ENCODE measurements around the gene GOLGA3.
"Not testable (repeated sequence)": the region's sequence is repeated elsewhere in the genome, so short reads cannot be mapped to it uniquely, and the experiment has no call there.

GOLGA3 gene

DNA sequence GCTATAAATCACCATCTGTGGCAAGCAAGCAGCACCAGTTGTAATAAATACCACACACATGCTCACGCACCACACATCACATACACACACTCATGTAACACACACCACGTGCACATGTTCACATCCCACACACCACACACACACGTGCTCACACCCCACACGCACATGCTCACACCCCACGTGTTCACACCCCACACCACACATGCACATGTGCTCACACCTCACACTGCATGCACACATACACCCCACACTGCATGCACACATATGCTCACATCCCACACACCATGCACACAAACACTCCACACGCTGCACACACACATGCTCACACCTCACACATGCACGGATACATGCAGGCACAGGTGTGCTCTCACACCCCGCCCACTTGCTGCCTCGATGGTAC, 44.1 kb downstream of the GOLGA3 start:
- TF ChIP-seq, protein P1, sequence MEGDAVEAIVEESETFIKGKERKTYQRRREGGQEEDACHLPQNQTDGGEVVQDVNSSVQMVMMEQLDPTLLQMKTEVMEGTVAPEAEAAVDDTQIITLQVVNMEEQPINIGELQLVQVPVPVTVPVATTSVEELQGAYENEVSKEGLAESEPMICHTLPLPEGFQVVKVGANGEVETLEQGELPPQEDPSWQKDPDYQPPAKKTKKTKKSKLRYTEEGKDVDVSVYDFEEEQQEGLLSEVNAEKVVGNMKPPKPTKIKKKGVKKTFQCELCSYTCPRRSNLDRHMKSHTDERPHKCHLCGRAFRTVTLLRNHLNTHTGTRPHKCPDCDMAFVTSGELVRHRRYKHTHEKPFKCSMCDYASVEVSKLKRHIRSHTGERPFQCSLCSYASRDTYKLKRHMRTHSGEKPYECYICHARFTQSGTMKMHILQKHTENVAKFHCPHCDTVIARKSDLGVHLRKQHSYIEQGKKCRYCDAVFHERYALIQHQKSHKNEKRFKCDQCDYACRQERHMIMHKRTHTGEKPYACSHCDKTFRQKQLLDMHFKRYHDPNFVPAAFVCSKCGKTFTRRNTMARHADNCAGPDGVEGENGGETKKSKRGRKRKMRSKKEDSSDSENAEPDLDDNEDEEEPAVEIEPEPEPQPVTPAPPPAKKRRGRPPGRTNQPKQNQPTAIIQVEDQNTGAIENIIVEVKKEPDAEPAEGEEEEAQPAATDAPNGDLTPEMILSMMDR (conservative IDR thresholded peaks at IDR 0.05; ENCODE audit: low read depth, low read length), result no peak
- no peak overlapping the region for H3K4me3 ChIP-seq (ENCODE audit: low read depth, low read length)
- no peak for DNase-seq (ENCODE audit: low read depth)

DNA sequence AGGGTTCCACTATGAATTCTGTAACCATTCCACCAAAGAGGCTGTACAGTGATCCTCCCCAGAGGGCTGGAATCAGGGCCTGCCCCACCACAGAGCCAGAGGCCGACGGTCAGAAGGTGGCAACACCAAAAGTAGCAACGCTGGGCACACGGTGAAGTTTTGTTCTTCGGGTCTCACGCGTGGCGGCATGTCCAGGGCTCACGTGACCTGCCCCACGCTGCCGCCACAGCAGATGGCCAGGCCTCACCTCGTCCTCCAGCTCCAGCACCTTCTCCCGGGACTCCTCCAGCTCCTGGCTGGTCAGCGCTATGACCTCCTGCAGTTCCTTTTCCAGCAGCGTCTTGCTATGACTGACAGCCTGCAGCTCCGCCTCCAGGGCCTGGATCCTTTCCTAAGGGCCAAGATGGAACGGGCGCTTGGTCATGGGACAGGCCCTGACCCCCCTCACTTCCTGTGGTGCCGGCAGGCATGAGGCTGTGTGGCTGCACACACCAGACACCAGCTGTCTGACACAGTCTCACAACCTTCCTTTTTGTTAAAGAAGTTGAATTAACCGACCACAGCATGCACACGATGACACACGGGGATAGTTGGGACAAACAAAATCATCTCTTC, 44.6 kb downstream of the GOLGA3 start:
- DNase-seq (ENCODE audit: low read depth), result no peak
- H3K4me3 ChIP-seq (ENCODE audit: low read depth, low read length), result no peak overlapping the region
- TF ChIP-seq, protein P1 (conservative IDR thresholded peaks at IDR 0.05; ENCODE audit: low read depth, low read length), result no peak

DNA sequence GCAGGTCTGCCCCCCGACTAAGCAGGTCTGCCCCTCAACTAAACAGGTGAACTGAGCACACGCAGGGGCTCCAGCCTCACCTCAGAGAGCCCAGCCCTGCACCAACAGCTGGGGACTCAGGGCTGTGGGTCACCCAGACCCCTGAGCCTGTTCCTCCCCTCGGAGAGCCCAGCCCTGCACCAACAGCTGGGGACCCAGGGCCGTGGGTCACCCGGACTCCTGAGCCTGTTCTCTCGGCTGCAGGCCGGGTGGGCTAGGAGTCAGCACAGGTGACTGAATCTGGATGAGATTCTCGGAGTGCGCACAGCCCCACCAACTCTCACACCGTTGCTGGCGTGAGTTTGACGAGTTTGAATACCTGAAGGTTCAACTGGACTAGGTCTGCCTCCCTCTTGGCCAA, 46.7 kb downstream of the GOLGA3 start:
- TF ChIP-seq, protein P1 (conservative IDR thresholded peaks at IDR 0.05; ENCODE audit: low read depth, low read length), result no peak
- no peak overlapping the region for H3K4me3 ChIP-seq (ENCODE audit: low read depth, low read length)
- no peak for DNase-seq (ENCODE audit: low read depth)

DNA sequence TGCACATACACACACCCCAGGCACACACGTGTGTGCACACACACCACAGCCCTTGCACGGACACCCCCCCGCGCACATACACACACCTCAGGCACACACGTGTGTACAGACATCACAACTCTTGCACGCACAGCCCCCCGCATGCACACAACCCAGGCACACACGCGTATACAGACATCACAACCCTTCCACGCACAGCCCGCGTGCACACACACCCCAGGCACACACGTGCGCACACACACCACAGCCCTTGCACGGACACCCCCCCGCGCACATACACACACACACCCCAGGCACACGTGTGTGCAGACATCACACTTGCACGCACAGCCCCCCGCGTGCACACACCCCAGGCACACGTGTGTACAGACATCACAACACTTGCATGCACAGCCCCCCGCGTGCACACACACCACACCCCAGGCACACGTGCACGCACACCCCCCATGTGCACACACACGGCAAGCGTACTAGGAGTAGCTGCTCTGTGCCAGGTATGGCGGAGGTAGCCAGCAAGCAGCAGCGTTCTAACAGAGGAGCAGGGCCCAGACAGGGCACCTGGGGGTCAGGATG, 48.8 kb downstream of the GOLGA3 start:
- no peak for DNase-seq (ENCODE audit: low read depth)
- no peak overlapping the region for H3K4me3 ChIP-seq (ENCODE audit: low read depth, low read length)
- TF ChIP-seq, protein P1 (conservative IDR thresholded peaks at IDR 0.05; ENCODE audit: low read depth, low read length), result no peak

DNA sequence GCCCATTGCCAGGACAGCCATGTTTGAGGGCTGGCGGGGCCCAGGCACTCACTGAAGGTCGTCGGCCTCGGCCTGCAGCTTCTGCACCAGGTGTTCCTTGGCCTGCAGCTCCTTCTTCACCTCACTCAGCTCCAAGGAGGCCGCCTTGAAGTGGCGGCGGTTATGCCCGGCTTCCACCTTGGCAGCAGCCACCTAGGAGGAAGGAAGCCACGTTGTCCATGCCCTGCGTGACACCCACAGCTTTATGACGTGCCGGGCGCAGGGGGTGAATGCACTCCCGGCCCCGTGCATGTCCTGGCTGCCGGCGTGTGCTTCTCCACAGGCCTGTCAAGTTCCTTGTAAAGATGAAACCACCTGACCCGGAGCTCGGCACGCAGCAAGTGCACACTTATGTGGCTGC, 51.1 kb downstream of the GOLGA3 start:
- TF ChIP-seq, protein P1 (conservative IDR thresholded peaks at IDR 0.05; ENCODE audit: low read depth, low read length), result no peak
- H3K4me3 ChIP-seq (ENCODE audit: low read depth, low read length), result no peak overlapping the region
- no peak for DNase-seq (ENCODE audit: low read depth)

DNA sequence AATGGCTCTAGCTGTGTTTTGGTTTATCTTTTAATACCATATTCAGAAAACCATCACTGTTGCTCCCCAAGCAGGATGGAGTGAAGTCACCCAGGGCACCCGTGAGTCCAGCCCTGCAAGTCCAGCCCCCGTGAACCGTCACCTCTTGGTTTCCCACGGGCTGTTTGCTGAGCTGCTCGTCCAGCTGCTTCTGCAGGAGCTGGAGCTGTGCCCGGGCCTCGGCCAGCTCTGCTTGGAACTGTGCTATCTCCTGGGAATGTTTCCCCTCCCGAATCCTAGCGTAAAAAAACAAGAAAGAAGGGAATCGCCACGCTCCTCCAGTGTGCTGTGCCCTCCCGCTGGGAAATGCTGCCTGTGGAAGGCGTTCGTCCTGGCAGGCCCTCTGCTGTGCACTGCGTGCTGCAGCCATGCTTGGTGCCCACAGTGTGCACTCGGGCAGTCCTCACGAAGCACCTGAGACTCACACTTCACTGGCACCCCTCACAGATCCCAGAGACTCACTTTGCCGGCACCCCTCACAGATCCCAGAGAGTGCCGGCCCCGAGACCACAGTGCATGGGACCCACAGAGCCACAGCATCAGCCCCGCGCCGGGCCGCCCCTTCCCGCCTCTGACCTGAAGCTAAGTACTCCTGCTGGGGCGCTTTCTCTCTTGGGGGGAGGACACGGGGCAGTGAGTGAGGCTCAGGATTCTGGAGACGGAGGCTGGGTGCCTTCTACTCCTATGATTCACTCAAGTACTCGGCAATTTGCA, 51.7 kb downstream of the GOLGA3 start:
- no peak overlapping the region for H3K4me3 ChIP-seq (ENCODE audit: low read depth, low read length)
- DNase-seq (ENCODE audit: low read depth), result peak; percentile 92
- TF ChIP-seq, protein P1 (conservative IDR thresholded peaks at IDR 0.05; ENCODE audit: low read depth, low read length), result no peak

DNA sequence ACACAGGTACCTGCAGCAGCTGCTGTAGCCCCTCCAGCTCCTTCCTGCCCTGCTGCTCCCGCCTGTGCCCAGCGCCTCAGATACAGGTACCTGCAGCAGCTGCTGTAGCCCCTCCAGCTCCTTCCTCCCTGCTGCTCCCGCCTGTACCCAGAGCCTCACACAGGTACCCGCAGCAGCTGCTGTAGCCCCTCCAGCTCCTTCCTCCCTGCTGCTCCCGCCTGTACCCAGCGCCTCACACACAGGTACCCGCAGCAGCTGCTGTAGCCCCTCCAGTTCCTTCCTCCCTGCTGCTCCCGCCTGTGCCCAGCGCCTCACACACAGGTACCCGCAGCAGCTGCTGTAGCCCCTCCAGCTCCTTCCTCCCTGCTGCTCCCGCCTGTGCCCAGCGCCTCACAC, 52.4 kb downstream of the GOLGA3 start:
- not testable (repeated sequence) for DNase-seq (ENCODE audit: low read depth); H3K4me3 ChIP-seq (ENCODE audit: low read depth, low read length)

All from choroid plexus epithelial cell (primary cell).